ENCODE results near the gene FKBP1A.

- no peak for TF ChIP-seq CTCF (IDR thresholded peaks at IDR 0.05)
- no peak for TF ChIP-seq POLR2A (IDR thresholded peaks at IDR 0.05)
- no peak for TF ChIP-seq POLR2AphosphoS5 (IDR thresholded peaks at IDR 0.05; ENCODE audit: insufficient read depth in 1 of 2, low read depth in 1 of 2)
These were observed 641 bp upstream of the FKBP1A start for GRCh38 chr20:1393507-1393882.
